Colonic mucosa (tissue), 4 donors: ENCODE measurements around the gene NUBP2. TPM values are rescaled to one million over a fixed set of nuclear protein-coding genes. Genes with fewer than 3 reads are reported as not detected.

Experiments used
- DNase-seq: peaks from one replicate; pipeline ENCODE4 v3.0.0-alpha.2; 2020
- H3K27ac ChIP-seq: fragments of 200-600 bp; one replicate; pipeline ENCODE4 v1.8.0; 2021
- H3K27me3 ChIP-seq: fragments of 200-600 bp; one replicate; pipeline ENCODE4 v1.8.0; 2021
- H3K36me3 ChIP-seq: fragments of 200-600 bp; one replicate; pipeline ENCODE4 v1.8.0; 2021
- H3K4me1 ChIP-seq: fragments of 200-600 bp; one replicate; pipeline ENCODE4 v1.8.0; 2021; ENCODE audit warnings: mild to moderate bottlenecking
- H3K4me3 ChIP-seq: fragments of 200-600 bp; one replicate; pipeline ENCODE4 v1.8.0; 2021
- H3K9ac ChIP-seq, 2 donors: one replicate each; pipeline ENCODE4 v1.7.0; 2013; ENCODE audit warnings: control low read depth in 2 of 2, low read depth in 2 of 2, low read length in 2 of 2
- H3K9me3 ChIP-seq: fragments of 200-600 bp; one replicate; pipeline ENCODE4 v1.8.0; 2021
- CTCF ChIP-seq: fragments of 200-600 bp; IDR thresholded peaks from one replicate; pipeline ENCODE4 v1.8.0; 2022; ENCODE audit warnings: antibody characterized with exemption, mild to moderate bottlenecking
- intact Hi-C: fragments of 100-400 bp; cut with DNase I; formaldehyde crosslinking; loops from one replicate; pipeline ENCODE4 v1.14.1; 2022
- total RNA-seq, 2 donors: library from RNA; stranded (reverse); fragmentation: NEBNext Ultra II Directional in 1 of 2; extraction: Animal tissue kit (Norgen Biotek cat#: 25700) in 1 of 2; gene quantifications; one replicate each; pipeline ENCODE4 v1.2.1, GENCODE V29; 2021
- donor health status: healthy.
- donor health status: DM: no; HTN: no; CAD: no.
- donor health status: DM: no; HTN: no; CAD: no.

Gene NUBP2
- total RNA-seq, 2 donors from 2014 or later, result 30.0 to 72.8 TPM

- no peak overlapping the region for H3K27ac ChIP-seq
Measured at GRCh38 chr16:1741553-1742165, 41.1 kb upstream of the NUBP2 start.

GRCh38 chr16:1743376-1744337 lies 39.1 kb upstream of the NUBP2 start:
- TF ChIP-seq CTCF, result no peak
- no peak overlapping the region for H3K9ac ChIP-seq
- H3K27me3 ChIP-seq, result no peaks in the 10 kb centered on the region
- no peak overlapping the region for H3K27ac ChIP-seq
- intact Hi-C loops, result no loop called here
- no peaks in the 10 kb centered on the region for H3K9me3 ChIP-seq
- no peaks in the 10 kb centered on the region for H3K4me1 ChIP-seq
- DNase-seq, result no peak
- no peak overlapping the region for H3K4me3 ChIP-seq
- no peaks in the 10 kb centered on the region for H3K36me3 ChIP-seq

More at GRCh38 chr16:1741553-1742165, 41.1 kb upstream of the NUBP2 start:
- Histone ChIP-seq H3K4me1 (no peaks in the 10 kb centered on the region), H3K4me3 (no peak overlapping the region), H3K36me3 (no peaks in the 10 kb centered on the region), H3K9ac (no peak overlapping the region), H3K27me3 (no peaks in the 10 kb centered on the region), H3K9me3 (no peaks in the 10 kb centered on the region)
- DNase-seq, result no peak
- TF ChIP-seq CTCF, result no peak
- intact Hi-C loops, result no loop called here

GRCh38 chr16:1744338-1744840 lies 38.4 kb upstream of the NUBP2 start:
- Histone ChIP-seq H3K36me3 (no peaks in the 10 kb centered on the region), H3K27me3 (no peaks in the 10 kb centered on the region), H3K4me3 (no peak overlapping the region), H3K9me3 (no peaks in the 10 kb centered on the region), H3K9ac (no peak overlapping the region), H3K4me1 (no peaks in the 10 kb centered on the region), H3K27ac (no peak overlapping the region)
- no peak for DNase-seq
- intact Hi-C loops, result no loop called here
- no peak for TF ChIP-seq CTCF

- TF ChIP-seq CTCF, result no peak
Measured at GRCh38 chr16:1745181-1745899, 37.4 kb upstream of the NUBP2 start.

More at GRCh38 chr16:1745181-1745899, 37.4 kb upstream of the NUBP2 start:
- intact Hi-C loops, result no loop called here
- no peaks in the 10 kb centered on the region for H3K36me3 ChIP-seq
- H3K27ac ChIP-seq, result no peak overlapping the region
- H3K9me3 ChIP-seq, result no peaks in the 10 kb centered on the region
- no peaks in the 10 kb centered on the region for H3K4me1 ChIP-seq
- H3K27me3 ChIP-seq, result no peaks in the 10 kb centered on the region
- H3K9ac ChIP-seq, result no peak overlapping the region
- no peak overlapping the region for H3K4me3 ChIP-seq
- no peak for DNase-seq
